ENCODE measurements around the gene COPB1.

The COPB1 gene

DNA sequence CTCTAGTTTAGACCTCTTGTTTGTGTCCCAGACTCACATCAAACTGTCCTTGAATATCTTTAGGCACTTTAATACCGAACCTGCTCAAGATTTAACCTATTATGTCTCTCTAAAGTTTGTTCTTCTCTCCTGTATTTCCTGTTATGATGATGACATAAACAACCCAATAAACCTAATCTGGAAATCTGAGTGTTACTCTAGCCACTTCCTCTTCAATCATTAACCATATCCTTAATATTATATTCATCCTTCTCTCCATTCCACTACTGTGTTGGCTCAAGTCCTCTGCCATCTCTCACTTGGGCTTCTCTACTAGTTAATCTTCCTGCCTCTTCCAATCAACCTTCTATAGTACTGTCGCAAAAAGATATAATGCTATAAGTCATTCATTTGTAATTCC, 36.0 kb downstream of the COPB1 start:
- ChIA-PET POLR2A (no interaction called here), CTCF (interaction anchor here (2.4 kb wide), 1 partner anchor 9 kb away, joined by 17 read pairs; no protein-coding TSS in a partner anchor)
- DNase-seq (ENCODE audit: extremely low spot score), result no peak
- TF ChIP-seq L3MBTL2 (conservative IDR thresholded peaks at IDR 0.05) (no peak), ZNF384 (IDR thresholded peaks at IDR 0.05) (no peak), FOXM1 (IDR thresholded peaks at IDR 0.05; ENCODE audit: borderline replicate concordance) (no peak), BHLHE40 (IDR thresholded peaks at IDR 0.05; ENCODE audit: borderline replicate concordance) (no peak), SUZ12 (IDR thresholded peaks at IDR 0.05) (no peak), ELF4 (IDR thresholded peaks at IDR 0.05) (no peak), FOXA1 (IDR thresholded peaks at IDR 0.05) (no peak), LEF1 (IDR thresholded peaks at IDR 0.05; ENCODE audit: borderline replicate concordance) (no peak), CTBP1 (IDR thresholded peaks at IDR 0.05; ENCODE audit: borderline replicate concordance) (no peak), HDGF (IDR thresholded peaks at IDR 0.05; ENCODE audit: borderline replicate concordance) (no peak), NFRKB (IDR thresholded peaks at IDR 0.05) (no peak), FOXK2 (IDR thresholded peaks at IDR 0.05) (no peak)

DNA sequence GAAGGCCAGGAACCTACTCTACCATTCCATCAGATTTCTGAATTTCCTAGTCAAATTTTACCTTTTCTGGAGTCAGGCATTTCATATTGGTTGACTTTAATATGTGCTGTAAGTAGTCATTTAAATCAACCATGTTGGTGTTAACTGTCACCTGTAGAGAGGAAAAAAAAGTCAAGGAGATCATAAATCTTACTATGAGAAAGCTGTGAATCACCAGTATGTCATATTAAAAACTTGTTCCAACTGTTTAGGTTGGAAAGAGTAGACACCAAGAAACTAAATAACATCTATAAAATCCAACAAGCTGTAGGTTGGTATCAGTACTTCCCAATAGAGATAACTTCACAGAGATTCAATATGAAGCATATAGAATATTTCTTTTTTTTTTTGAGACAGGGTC, 39.5 kb downstream of the COPB1 start:
- POLR2A ChIA-PET, result no interaction called here
- TF ChIP-seq ZNF384 (IDR thresholded peaks at IDR 0.05) (no peak), SP1 (IDR thresholded peaks at IDR 0.05) (no peak), LEF1 (IDR thresholded peaks at IDR 0.05; ENCODE audit: borderline replicate concordance) (no peak), HDGF (IDR thresholded peaks at IDR 0.05; ENCODE audit: borderline replicate concordance) (no peak), FOXA1 (IDR thresholded peaks at IDR 0.05) (no peak), NFRKB (IDR thresholded peaks at IDR 0.05) (no peak), CTBP1 (IDR thresholded peaks at IDR 0.05; ENCODE audit: borderline replicate concordance) (no peak), FOXM1 (IDR thresholded peaks at IDR 0.05; ENCODE audit: borderline replicate concordance) (no peak)
- TF ChIP-seq, protein P1, sequence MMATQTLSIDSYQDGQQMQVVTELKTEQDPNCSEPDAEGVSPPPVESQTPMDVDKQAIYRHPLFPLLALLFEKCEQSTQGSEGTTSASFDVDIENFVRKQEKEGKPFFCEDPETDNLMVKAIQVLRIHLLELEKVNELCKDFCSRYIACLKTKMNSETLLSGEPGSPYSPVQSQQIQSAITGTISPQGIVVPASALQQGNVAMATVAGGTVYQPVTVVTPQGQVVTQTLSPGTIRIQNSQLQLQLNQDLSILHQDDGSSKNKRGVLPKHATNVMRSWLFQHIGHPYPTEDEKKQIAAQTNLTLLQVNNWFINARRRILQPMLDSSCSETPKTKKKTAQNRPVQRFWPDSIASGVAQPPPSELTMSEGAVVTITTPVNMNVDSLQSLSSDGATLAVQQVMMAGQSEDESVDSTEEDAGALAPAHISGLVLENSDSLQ (IDR thresholded peaks at IDR 0.05), result no peak
- no peak for DNase-seq (ENCODE audit: extremely low spot score)
- CTCF ChIA-PET, result no interaction called here

DNA sequence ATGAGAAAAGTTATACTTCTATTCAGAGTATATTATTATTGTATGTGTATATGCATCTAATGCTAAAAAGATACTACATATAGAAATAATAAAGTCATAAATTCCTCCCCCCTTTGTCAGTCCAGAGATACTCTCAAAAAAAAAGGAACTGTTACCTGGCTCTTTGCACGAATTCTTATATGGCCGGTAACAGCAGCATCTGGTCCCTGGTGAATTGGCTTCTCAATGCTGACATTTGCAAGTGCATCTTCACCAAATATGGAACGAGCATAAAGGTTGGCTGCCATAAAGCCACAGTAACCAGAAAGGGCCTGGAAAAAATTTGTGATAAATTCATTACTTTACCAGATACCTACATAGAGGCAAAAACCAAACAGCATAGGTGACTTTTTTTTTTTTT, 41.2 kb downstream of the COPB1 start:
- POLR2A ChIA-PET, result no interaction called here
- CTCF ChIA-PET, result no interaction called here
- no peak for TF ChIP-seq NFRKB (IDR thresholded peaks at IDR 0.05)
- no peak for TF ChIP-seq FOXK2 (IDR thresholded peaks at IDR 0.05)
- TF ChIP-seq ZNF384 (IDR thresholded peaks at IDR 0.05), result no peak
- no peak for TF ChIP-seq SUZ12 (IDR thresholded peaks at IDR 0.05)
- TF ChIP-seq ELF4 (IDR thresholded peaks at IDR 0.05), result no peak
- no peak for TF ChIP-seq FOXA1 (IDR thresholded peaks at IDR 0.05)
- no peak for TF ChIP-seq L3MBTL2 (conservative IDR thresholded peaks at IDR 0.05)
- no peak for TF ChIP-seq TARDBP (IDR thresholded peaks at IDR 0.05)
- TF ChIP-seq SP1 (IDR thresholded peaks at IDR 0.05), result no peak
- no peak for TF ChIP-seq CTBP1 (IDR thresholded peaks at IDR 0.05; ENCODE audit: borderline replicate concordance)
- no peak for TF ChIP-seq HDGF (IDR thresholded peaks at IDR 0.05; ENCODE audit: borderline replicate concordance)
- no peak for DNase-seq (ENCODE audit: extremely low spot score)

DNA sequence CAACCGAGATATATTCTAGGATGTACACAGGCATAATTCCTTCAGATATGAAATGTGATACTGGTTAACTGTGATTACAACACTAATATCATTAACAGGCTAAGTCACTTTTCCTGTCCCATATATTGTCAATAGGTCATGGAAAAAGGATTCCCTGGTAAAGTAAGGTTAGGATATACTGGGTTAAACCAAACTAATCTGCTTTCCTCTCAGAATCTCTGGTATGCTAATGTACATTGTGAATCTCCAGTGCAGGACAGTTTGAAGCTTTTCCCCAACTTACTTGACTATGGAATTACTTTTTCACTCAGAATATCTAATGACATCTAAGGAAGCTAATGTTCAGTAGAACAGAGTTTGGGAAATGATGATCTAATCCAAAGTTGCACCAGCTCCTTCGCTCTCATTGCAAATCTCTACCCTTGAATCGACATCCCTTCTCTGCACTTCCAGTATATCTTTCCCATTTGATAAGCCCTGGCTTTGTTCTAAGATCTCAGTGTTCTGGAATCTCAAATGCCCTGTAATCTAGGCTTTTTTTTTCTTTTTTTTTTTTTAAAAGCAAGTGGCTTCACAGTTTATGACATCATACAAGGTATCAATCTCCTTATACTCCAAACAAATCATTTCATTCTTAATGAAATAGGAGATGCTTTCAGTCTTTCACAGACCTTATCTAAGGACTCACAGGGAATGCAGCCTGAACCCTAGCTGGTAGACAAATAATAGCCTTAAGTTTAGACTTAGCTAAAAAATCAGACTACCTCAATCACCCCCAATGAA, 43.8 kb downstream of the COPB1 start:
- CTCF ChIA-PET, result interaction anchor here (0.6 to 3.1 kb wide), 17 partner anchors 9 to 1626 kb away, joined by 3 to 20 read pairs (median 3); no protein-coding TSS in a partner anchor
- no peak for DNase-seq (ENCODE audit: extremely low spot score)
- no peak for TF ChIP-seq ARNT (IDR thresholded peaks at IDR 0.05)
- TF ChIP-seq FOXA1 (IDR thresholded peaks at IDR 0.05), result no peak
- TF ChIP-seq ZNF384 (IDR thresholded peaks at IDR 0.05), result no peak
- no peak for TF ChIP-seq HDGF (IDR thresholded peaks at IDR 0.05; ENCODE audit: borderline replicate concordance)
- TF ChIP-seq TARDBP (IDR thresholded peaks at IDR 0.05), result no peak
- no peak for TF ChIP-seq NFRKB (IDR thresholded peaks at IDR 0.05)
- no peak for TF ChIP-seq ELF4 (IDR thresholded peaks at IDR 0.05)
- TF ChIP-seq CTBP1 (IDR thresholded peaks at IDR 0.05; ENCODE audit: borderline replicate concordance), result no peak
- no peak for TF ChIP-seq L3MBTL2 (conservative IDR thresholded peaks at IDR 0.05)
- no peak for TF ChIP-seq FOXK2 (IDR thresholded peaks at IDR 0.05)
- TF ChIP-seq FOXM1 (IDR thresholded peaks at IDR 0.05; ENCODE audit: borderline replicate concordance), result no peak
- TF ChIP-seq SUZ12 (IDR thresholded peaks at IDR 0.05), result no peak
- TF ChIP-seq BHLHE40 (IDR thresholded peaks at IDR 0.05; ENCODE audit: borderline replicate concordance), result no peak
- TF ChIP-seq LEF1 (IDR thresholded peaks at IDR 0.05; ENCODE audit: borderline replicate concordance), result no peak
- TF ChIP-seq SP1 (IDR thresholded peaks at IDR 0.05), result no peak
- TF ChIP-seq, protein P1 (IDR thresholded peaks at IDR 0.05), result no peak
- POLR2A ChIA-PET, result no interaction called here

DNA sequence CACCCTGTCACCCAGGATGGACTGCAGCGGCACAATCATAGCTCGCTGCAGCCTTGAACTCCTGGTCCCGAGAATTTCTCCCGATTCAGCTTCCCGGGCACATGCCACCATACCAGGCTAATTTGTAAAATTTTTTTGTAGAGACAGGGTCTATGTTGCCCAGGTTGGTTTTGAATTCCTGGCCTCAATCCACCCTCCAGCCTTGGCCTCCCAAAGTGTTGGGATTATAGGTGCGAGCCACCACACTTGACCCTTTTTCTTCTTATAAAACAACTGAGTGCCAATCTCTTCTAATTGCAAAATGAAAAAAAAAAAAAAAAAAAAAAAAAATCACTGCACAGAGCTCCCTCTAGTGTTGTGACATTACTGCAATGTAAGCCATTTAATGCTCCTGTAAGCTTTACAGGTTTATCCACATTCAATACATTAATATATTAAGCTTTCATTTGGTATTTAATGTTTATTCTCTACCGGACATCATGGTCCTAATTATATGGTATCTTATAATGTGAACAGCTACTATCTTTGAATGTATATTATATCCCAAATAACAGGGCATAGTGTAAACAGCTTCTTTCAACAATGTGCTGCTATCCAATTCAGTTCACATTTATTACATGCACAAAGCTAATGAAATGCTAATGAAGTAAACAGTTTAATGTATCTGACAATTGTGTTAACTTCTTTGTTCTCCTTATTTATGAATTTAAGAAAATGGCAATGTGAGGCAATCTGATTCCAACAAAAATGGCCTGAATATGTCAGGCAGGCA, 44.6 kb downstream of the COPB1 start:
- ChIA-PET POLR2A (no interaction called here), CTCF (interaction anchor here (0.6 to 3.1 kb wide), 16 partner anchors 9 to 554 kb away, joined by 3 to 20 read pairs (median 4); no protein-coding TSS in a partner anchor)
- peak; percentile 19 for DNase-seq (ENCODE audit: extremely low spot score)
- TF ChIP-seq SUZ12 (IDR thresholded peaks at IDR 0.05), result no peak
- peak; percentile 98 for TF ChIP-seq ZNF384 (IDR thresholded peaks at IDR 0.05)
- TF ChIP-seq L3MBTL2 (conservative IDR thresholded peaks at IDR 0.05), result no peak

DNA sequence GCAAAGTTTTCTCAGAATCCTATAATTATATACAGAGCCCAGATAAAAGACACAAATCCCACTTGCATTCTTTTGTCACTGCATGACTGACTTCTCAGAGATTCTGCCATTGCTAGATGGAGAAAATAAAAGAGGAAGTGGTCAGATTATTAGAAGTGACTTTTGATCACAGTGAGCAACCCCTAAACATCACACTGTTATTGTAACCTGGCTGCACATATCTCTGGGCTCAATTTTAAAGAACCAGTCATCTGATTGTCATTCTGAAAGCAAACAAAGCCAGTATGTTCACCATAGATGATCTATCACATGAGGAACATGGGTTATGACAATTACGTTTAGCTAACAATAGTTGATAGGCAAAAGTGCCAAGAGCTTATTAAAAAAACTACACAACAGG, 47.8 kb downstream of the COPB1 start:
- TF ChIP-seq ELF4 (IDR thresholded peaks at IDR 0.05), result no peak
- TF ChIP-seq L3MBTL2 (conservative IDR thresholded peaks at IDR 0.05), result no peak
- TF ChIP-seq ARNT (IDR thresholded peaks at IDR 0.05), result no peak
- TF ChIP-seq SP1 (IDR thresholded peaks at IDR 0.05), result no peak
- no peak for TF ChIP-seq ZNF384 (IDR thresholded peaks at IDR 0.05)
- no peak for TF ChIP-seq HDGF (IDR thresholded peaks at IDR 0.05; ENCODE audit: borderline replicate concordance)
- TF ChIP-seq TARDBP (IDR thresholded peaks at IDR 0.05), result no peak
- TF ChIP-seq NFRKB (IDR thresholded peaks at IDR 0.05), result no peak
- ChIA-PET POLR2A (no interaction called here), CTCF (no interaction called here)
- no peak for DNase-seq (ENCODE audit: extremely low spot score)

Measured in HEK293T (cell line).